Neural crest cell (in vitro differentiated cells): ENCODE results near the gene EGFR. TPM values are rescaled to one million over a fixed set of nuclear protein-coding genes. Genes with fewer than 3 reads are reported as not detected.

Experiments
- DNase-seq: peaks from one replicate; pipeline ENCODE4 v3.0.0; 2021; ENCODE audit warnings: low read depth, mixed read lengths, low spot score
- H3K27ac Mint-ChIP-seq: one replicate; pipeline ENCODE4 v1.8.0; 2021; ENCODE audit warnings: mild to moderate bottlenecking, mixed read lengths; ENCODE audit not compliant: unreplicated experiment
- H3K27me3 Mint-ChIP-seq: 2 replicates; pipeline ENCODE4 v1.8.0; 2021; ENCODE audit warnings: low read depth, mild to moderate bottlenecking, mixed read lengths
- H3K36me3 Mint-ChIP-seq: 2 replicates; pipeline ENCODE4 v1.8.0; 2021; ENCODE audit warnings: low read depth, mild to moderate bottlenecking, mixed read lengths
- H3K4me1 Mint-ChIP-seq: 2 replicates; pipeline ENCODE4 v1.8.0; 2021; ENCODE audit warnings: mixed read lengths
- H3K4me3 Mint-ChIP-seq: one replicate; pipeline ENCODE4 v1.8.0; 2021; ENCODE audit warnings: mild to moderate bottlenecking, mixed read lengths
- H3K9me3 Mint-ChIP-seq: 2 replicates; pipeline ENCODE4 v1.8.0; 2021; ENCODE audit warnings: mixed read lengths
- total RNA-seq: library from RNA; stranded (reverse); gene quantifications from 2 replicates; pipeline ENCODE4 v1.2.1, GENCODE V29; 2021
- TF ChIP-seq, protein P1 (sequence below): fragments of 200-600 bp; sonication (generic); conservative IDR thresholded peaks from 2 replicates; pipeline ENCODE4 v1.5.0; 2021; ENCODE audit warnings: antibody characterized with exemption, mild to moderate bottlenecking

Gene EGFR
- total RNA-seq, 1 donor from 2014 or later, result 2.3 TPM

DNA sequence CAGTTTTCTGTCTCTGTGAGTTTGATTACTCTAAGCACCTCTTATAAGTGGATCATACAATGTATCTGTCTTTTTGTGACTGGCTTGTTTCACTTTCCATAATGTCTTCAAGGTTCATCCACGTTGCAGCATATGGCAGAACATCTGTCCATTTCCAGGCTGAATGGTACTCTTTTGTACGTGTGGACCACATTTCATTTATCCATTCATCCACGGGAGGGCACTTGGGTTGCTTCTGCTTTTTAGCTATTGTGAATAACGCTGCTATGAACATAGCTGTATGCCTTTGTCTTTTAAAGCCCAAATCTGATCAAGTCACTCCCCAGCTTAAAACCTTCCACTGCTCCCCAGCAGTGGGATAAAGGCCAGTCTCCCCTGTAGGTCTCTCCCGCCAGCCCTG lies 31.5 kb downstream of the EGFR start:
- H3K4me3 Mint-ChIP-seq, result no peak overlapping the region
- TF ChIP-seq, protein P1, sequence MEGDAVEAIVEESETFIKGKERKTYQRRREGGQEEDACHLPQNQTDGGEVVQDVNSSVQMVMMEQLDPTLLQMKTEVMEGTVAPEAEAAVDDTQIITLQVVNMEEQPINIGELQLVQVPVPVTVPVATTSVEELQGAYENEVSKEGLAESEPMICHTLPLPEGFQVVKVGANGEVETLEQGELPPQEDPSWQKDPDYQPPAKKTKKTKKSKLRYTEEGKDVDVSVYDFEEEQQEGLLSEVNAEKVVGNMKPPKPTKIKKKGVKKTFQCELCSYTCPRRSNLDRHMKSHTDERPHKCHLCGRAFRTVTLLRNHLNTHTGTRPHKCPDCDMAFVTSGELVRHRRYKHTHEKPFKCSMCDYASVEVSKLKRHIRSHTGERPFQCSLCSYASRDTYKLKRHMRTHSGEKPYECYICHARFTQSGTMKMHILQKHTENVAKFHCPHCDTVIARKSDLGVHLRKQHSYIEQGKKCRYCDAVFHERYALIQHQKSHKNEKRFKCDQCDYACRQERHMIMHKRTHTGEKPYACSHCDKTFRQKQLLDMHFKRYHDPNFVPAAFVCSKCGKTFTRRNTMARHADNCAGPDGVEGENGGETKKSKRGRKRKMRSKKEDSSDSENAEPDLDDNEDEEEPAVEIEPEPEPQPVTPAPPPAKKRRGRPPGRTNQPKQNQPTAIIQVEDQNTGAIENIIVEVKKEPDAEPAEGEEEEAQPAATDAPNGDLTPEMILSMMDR, result no peak

GRCh38 chr7:55052081-55052480 lies 33.3 kb downstream of the EGFR start:
- Mint-ChIP-seq H3K4me3 (no peak overlapping the region), H3K4me1 (no peaks in the 10 kb centered on the region), H3K36me3 (no peaks in the 10 kb centered on the region), H3K27ac (no peak overlapping the region), H3K27me3 (no peaks in the 10 kb centered on the region), H3K9me3 (no peaks in the 10 kb centered on the region)
- TF ChIP-seq, protein P1, result no peak
- no peak for DNase-seq

More for the DNA sequence above, 31.5 kb downstream of the EGFR start:
- H3K4me1 Mint-ChIP-seq, result no peaks in the 10 kb centered on the region
- DNase-seq, result no peak
- H3K9me3 Mint-ChIP-seq, result no peaks in the 10 kb centered on the region
- no peak overlapping the region for H3K27ac Mint-ChIP-seq
- no peaks in the 10 kb centered on the region for H3K27me3 Mint-ChIP-seq
- H3K36me3 Mint-ChIP-seq, result no peaks in the 10 kb centered on the region

DNA sequence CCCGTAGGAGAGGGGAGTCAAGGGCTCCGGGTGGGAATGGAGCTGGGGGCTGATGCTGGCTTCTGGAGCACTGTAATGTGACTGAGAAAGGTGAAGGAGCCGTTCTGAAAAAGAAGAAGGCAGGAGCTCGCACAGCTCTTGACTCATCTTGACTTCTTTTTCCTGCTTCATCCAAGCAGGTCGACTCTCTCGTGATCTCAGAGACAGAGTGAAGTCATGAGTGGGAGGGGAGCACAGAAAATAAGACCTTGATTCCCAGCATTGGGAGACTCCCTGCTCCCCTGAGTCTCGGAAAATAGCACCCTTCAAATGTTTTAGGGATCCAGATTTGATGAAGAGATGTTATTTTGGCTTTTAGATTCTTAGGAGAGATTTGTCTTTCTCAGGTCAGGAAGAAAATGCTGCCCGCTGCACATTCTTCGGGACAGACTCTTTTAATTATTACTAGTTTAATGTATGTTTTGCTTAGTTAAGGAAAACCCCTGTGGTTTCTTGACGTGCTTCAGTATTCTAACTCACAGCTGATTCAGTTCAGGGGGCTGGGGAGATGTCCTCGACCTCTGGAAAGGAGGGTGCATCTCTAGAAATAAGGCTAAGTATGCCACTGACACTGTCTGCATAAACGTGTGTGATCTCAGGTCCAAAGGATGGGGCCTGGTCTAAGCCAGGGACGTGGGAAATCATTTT lies 34.1 kb downstream of the EGFR start:
- H3K27me3 Mint-ChIP-seq, result no peaks in the 10 kb centered on the region
- TF ChIP-seq, protein P1, result no peak

DNA sequence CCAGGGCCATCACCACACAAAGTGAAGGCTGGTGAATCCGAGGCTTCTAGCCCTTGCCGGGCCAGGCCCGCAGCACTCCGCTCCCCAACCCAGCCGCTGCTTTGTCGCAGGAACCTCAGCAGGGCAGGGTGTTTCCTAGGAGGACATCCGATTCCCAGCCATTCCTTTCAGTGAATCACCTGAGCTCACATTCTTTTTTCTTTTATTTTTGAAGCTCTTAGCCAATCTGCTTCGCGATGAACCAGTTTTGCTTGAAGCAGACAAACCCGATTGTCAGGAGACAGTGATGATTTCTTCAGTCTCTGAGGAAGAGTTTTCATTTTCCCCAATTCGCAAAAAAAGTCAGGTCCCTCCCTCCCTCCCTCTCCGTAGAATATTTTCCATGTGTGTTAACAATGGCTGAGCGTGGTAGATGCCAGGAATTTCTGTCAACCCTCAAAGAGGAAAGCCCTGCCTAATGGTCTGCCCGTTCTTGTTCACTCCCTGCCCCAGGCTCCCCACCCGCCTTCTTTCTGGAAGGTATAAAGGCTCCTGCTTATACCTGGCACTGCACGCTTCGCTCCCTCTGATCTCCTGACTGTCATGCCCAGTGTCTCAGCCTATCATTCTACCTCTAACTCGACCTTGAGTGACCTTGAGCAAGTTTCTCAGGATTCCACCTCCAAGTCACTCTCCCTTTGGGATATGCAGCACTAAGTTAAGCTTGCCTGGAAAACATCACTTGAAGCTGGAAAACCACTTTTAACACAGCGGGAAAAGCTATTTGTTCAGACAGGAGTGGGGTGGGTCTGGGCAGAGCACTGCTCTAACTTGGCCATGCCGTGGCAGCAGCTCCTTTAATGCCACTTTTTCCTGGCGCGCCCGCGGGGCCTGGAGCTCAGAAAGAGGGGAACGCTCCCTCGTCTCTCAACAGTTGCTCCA lies 35.1 kb downstream of the EGFR start:
- Mint-ChIP-seq H3K36me3 (no peaks in the 10 kb centered on the region), H3K27ac (peak overlapping the region; percentile 32), H3K9me3 (no peaks in the 10 kb centered on the region), H3K4me3 (no peak overlapping the region), H3K27me3 (no peaks in the 10 kb centered on the region), H3K4me1 (no peaks in the 10 kb centered on the region)
- TF ChIP-seq, protein P1, result no peak
- DNase-seq, result no peak

More for the DNA sequence above, 34.1 kb downstream of the EGFR start:
- Mint-ChIP-seq H3K36me3 (no peaks in the 10 kb centered on the region), H3K27ac (no peak overlapping the region), H3K4me1 (no peaks in the 10 kb centered on the region), H3K9me3 (no peaks in the 10 kb centered on the region), H3K4me3 (no peak overlapping the region)
- DNase-seq, result no peak

DNA sequence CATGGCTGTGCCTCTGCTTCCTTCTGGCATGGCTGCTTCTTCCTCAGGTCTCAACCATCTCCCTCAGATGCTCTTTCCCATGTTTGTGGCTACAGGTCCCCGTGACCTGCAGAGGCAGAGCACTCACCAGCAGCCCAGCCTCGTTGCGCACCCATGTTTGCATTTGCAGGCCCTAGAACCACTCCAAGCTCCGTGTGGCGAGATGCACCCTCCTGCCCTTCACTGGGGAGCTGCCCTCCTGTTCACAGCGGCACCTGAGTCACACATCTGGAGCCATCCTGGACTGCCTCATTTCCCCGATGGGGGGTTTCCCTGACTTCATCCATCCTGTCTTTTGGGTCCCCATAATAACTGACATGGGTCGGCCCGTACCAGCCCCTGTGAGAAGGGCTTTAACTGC lies 35.9 kb downstream of the EGFR start:
- TF ChIP-seq, protein P1, result no peak
- H3K27me3 Mint-ChIP-seq, result no peaks in the 10 kb centered on the region
- H3K27ac Mint-ChIP-seq, result no peak overlapping the region
- no peak overlapping the region for H3K4me3 Mint-ChIP-seq
- H3K9me3 Mint-ChIP-seq, result no peaks in the 10 kb centered on the region
- no peaks in the 10 kb centered on the region for H3K4me1 Mint-ChIP-seq
- H3K36me3 Mint-ChIP-seq, result no peaks in the 10 kb centered on the region
- DNase-seq, result no peak
